ENCODE data around the gene FOXN1.

FOXN1 gene

DNA sequence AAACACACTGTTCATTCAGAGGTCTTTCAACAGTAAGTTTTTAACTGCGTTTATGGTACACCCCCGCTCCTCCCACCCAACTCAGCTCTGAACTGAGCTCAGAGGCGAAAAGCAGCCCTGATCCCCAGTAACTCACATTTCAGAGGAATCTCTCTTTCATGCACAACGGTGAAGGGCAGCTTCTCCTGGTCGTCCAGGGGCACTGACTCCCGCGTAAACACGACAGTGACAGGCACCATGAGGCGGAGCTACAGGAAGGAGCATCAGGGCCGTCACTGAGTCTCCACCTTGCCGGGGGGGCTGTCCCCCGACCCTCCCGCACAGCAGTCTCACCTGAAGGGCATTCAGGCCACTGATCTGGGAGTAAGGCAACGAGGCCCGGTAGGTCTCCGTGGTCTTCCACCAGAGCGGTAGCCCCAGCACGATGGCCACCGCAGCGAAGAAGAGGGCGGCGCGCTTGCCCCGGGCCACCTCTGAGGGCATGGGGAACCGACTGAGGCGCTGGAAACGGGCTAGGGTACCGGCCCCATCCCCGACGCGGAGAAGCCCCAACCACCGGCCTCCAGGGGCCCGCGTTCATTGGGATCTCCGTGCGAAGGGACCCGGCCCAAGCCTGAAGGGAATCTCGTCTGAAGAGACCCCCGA lies 64.7 kb downstream of the FOXN1 start:
- Histone ChIP-seq H3K9me3 (no peaks in the 10 kb centered on the region), H3K36me3 (no peaks in the 10 kb centered on the region), H3K4me1 (ENCODE audit: control insufficient read depth in 1 of 2, insufficient read depth in 1 of 2, low read depth in 1 of 2, low read length in 1 of 2) (peaks cover 42 to 48% of the 10 kb centered on the region in 2 experiments), H3K27me3 (no peaks in the 10 kb centered on the region), H3K27ac (peak overlapping the region; percentile 73), H3K4me3 (ENCODE audit: low read depth in 1 of 2, low read length in 1 of 2) (peak overlapping the region; percentile 88 to 92)
- TF ChIP-seq, protein P1, sequence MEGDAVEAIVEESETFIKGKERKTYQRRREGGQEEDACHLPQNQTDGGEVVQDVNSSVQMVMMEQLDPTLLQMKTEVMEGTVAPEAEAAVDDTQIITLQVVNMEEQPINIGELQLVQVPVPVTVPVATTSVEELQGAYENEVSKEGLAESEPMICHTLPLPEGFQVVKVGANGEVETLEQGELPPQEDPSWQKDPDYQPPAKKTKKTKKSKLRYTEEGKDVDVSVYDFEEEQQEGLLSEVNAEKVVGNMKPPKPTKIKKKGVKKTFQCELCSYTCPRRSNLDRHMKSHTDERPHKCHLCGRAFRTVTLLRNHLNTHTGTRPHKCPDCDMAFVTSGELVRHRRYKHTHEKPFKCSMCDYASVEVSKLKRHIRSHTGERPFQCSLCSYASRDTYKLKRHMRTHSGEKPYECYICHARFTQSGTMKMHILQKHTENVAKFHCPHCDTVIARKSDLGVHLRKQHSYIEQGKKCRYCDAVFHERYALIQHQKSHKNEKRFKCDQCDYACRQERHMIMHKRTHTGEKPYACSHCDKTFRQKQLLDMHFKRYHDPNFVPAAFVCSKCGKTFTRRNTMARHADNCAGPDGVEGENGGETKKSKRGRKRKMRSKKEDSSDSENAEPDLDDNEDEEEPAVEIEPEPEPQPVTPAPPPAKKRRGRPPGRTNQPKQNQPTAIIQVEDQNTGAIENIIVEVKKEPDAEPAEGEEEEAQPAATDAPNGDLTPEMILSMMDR (IDR thresholded peaks at IDR 0.05), result no peak

GRCh38 chr17:28571361-28572122 lies 65.4 kb downstream of the FOXN1 start, which contains the start of gene PIGS:
Gene PIGS (minus strand): TSS chr17:28571524. CDS start chr17:28571496, 28 bp downstream.
- H3K4me1 ChIP-seq (ENCODE audit: control insufficient read depth in 1 of 2, insufficient read depth in 1 of 2, low read depth in 1 of 2, low read length in 1 of 2), result peaks cover 45 to 52% of the 10 kb centered on the region in 2 experiments
- H3K9me3 ChIP-seq, result no peaks in the 10 kb centered on the region
- peak within 1 kb of the TSS; percentile 73 for H3K27ac ChIP-seq
- H3K4me3 ChIP-seq (ENCODE audit: low read depth in 1 of 2, low read length in 1 of 2), result peak within 1 kb of the TSS; percentile 88 to 92
- no peaks in the 10 kb centered on the region for H3K36me3 ChIP-seq
- TF ChIP-seq, protein P1 (IDR thresholded peaks at IDR 0.05), result peak; percentile 38
- no peaks in the 10 kb centered on the region for H3K27me3 ChIP-seq

DNA sequence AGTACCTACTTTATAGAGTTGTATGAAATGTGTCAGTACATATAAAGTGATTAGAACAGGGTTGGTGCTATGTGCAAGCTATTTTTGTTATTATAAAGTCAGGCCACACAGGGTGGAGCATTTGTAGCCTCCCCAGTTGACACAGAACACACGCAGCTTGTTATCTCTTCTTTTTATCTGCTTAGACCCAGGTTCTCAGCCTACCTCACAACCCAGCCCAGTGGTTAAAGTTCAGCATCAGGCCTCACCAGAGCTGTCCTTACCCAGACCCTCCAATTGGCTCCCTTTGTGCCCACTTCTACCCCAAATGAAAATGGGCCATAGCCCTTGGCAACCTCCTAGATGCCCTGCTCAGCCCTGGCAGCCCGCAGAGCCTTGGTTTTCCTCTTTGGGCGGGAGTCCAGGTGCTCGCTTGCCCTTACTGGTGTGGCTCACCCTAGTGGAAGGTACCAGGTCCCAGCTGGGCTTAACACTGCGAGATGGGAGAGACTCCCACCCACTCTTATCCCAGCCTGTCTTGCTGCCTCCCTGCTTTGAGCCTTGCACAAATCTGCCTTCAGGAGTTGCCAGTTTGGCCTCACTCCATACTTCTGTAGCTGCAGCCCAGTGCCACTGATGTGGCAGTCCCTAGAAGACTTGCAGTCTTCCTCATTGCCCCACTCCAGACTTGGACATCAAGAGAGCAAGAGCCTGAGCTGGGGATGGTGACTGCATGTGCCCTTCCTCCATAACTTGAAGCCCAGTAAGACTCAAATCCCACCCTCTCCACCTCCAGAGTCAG lies 66.3 kb downstream of the FOXN1 start:
- Histone ChIP-seq H3K4me3 (ENCODE audit: low read depth in 1 of 2, low read length in 1 of 2) (peak overlapping the region; percentile 88 to 92), H3K27ac (no peak overlapping the region)

GRCh38 chr17:28573040-28573380 lies 66.9 kb downstream of the FOXN1 start:
- Histone ChIP-seq H3K27ac (no peak overlapping the region), H3K27me3 (no peaks in the 10 kb centered on the region), H3K4me3 (ENCODE audit: low read depth in 1 of 2, low read length in 1 of 2) (no peak overlapping the region), H3K9me3 (no peaks in the 10 kb centered on the region), H3K4me1 (ENCODE audit: control insufficient read depth in 1 of 2, insufficient read depth in 1 of 2, low read depth in 1 of 2, low read length in 1 of 2) (peaks cover 40 to 46% of the 10 kb centered on the region in 2 experiments), H3K36me3 (no peaks in the 10 kb centered on the region)
- TF ChIP-seq, protein P1 (IDR thresholded peaks at IDR 0.05), result no peak

More for the DNA sequence above, 66.3 kb downstream of the FOXN1 start:
- Histone ChIP-seq H3K27me3 (no peaks in the 10 kb centered on the region), H3K4me1 (ENCODE audit: control insufficient read depth in 1 of 2, insufficient read depth in 1 of 2, low read depth in 1 of 2, low read length in 1 of 2) (peaks cover 45 to 52% of the 10 kb centered on the region in 2 experiments), H3K36me3 (no peaks in the 10 kb centered on the region), H3K9me3 (no peaks in the 10 kb centered on the region)
- TF ChIP-seq, protein P1 (IDR thresholded peaks at IDR 0.05), result no peak

- Histone ChIP-seq H3K27ac (no peak overlapping the region), H3K4me3 (ENCODE audit: low read depth in 1 of 2, low read length in 1 of 2) (no peak overlapping the region), H3K36me3 (no peaks in the 10 kb centered on the region), H3K9me3 (no peaks in the 10 kb centered on the region), H3K27me3 (no peaks in the 10 kb centered on the region), H3K4me1 (ENCODE audit: control insufficient read depth in 1 of 2, insufficient read depth in 1 of 2, low read depth in 1 of 2, low read length in 1 of 2) (peaks cover 35 to 42% of the 10 kb centered on the region in 2 experiments)
- TF ChIP-seq, protein P1 (IDR thresholded peaks at IDR 0.05), result no peak
These were observed 67.4 kb downstream of the FOXN1 start for GRCh38 chr17:28573521-28573920.
